RWPE2 (cell line): ENCODE measurements around the gene ADRM1.

Experiments used
- ATAC-seq: fragments of 200-7000 bp; cut with Tn5 transposase; 3 replicates; pipeline ENCODE4 v1.9.1; 2021; ENCODE audit warnings: low read depth
- DNase-seq: peaks from one replicate; pipeline ENCODE4 v3.0.0-alpha.2; 2020; ENCODE audit warnings: low spot score
- H3K27ac ChIP-seq: fragments of 450-650 bp; 2 replicates; pipeline ENCODE4 v1.5.1; 2017; ENCODE audit warnings: mild to moderate bottlenecking; ENCODE audit not compliant: poor library complexity, severe bottlenecking
- H3K27me3 ChIP-seq: fragments of 250-450 bp; sonication (Bioruptor Pico); 2 replicates; pipeline ENCODE4 v1.5.1; 2021; ENCODE audit warnings: mild to moderate bottlenecking, moderate library complexity; ENCODE audit not compliant: insufficient read depth, poor library complexity, severe bottlenecking
- H3K36me3 ChIP-seq: fragments of 250-450 bp; sonication (Bioruptor Pico); 2 replicates; pipeline ENCODE4 v1.5.1; 2020; ENCODE audit warnings: low read depth, mild to moderate bottlenecking, moderate library complexity
- H3K4me1 ChIP-seq: fragments of 250-450 bp; sonication (Bioruptor Pico); 2 replicates; pipeline ENCODE4 v1.5.1; 2021; ENCODE audit warnings: mild to moderate bottlenecking, moderate library complexity; ENCODE audit not compliant: insufficient read depth, poor library complexity, severe bottlenecking
- H3K4me3 ChIP-seq: fragments of 250-450 bp; sonication (Bioruptor Pico); 2 replicates; pipeline ENCODE4 v1.5.1; 2021; ENCODE audit warnings: mild to moderate bottlenecking, moderate library complexity; ENCODE audit not compliant: severe bottlenecking
- H3K9me3 ChIP-seq: fragments of 250-450 bp; sonication (Bioruptor Pico); 2 replicates; pipeline ENCODE4 v1.5.1; 2021; ENCODE audit warnings: mild to moderate bottlenecking, moderate library complexity; ENCODE audit not compliant: severe bottlenecking
- CTCF ChIP-seq: fragments of 450-650 bp; IDR thresholded peaks from one replicate; pipeline ENCODE4 v1.5.1; 2017; ENCODE audit warnings: mild to moderate bottlenecking, moderate library complexity; ENCODE audit not compliant: poor library complexity, severe bottlenecking

ADRM1 gene

GRCh38 chr20:62354811-62355341 lies 52.1 kb downstream of the ADRM1 start:
- no peak for TF ChIP-seq CTCF

GRCh38 chr20:62355516-62355877 lies 52.7 kb downstream of the ADRM1 start:
- Histone ChIP-seq H3K9me3 (no peaks in the 10 kb centered on the region), H3K27me3 (no peaks in the 10 kb centered on the region), H3K36me3 (peaks cover 78% of the 10 kb centered on the region), H3K4me3 (no peak overlapping the region), H3K27ac (peak overlapping the region; percentile 99), H3K4me1 (peaks cover 93% of the 10 kb centered on the region)
- no peak for TF ChIP-seq CTCF
- ATAC-seq (peak; percentile 2; the same call in 1 of the 3 replicates), DNase-seq (no peak)

More at GRCh38 chr20:62354811-62355341, 52.1 kb downstream of the ADRM1 start:
- Histone ChIP-seq H3K4me1 (peaks cover 98% of the 10 kb centered on the region), H3K4me3 (no peak overlapping the region), H3K27ac (peak overlapping the region; percentile 99), H3K36me3 (peaks cover 82% of the 10 kb centered on the region), H3K27me3 (no peaks in the 10 kb centered on the region), H3K9me3 (no peaks in the 10 kb centered on the region)
- DNase-seq: peak; percentile 89
- no peak for ATAC-seq

- Histone ChIP-seq H3K36me3 (peaks cover 77% of the 10 kb centered on the region), H3K27ac (peak overlapping the region; percentile 99), H3K4me3 (no peak overlapping the region), H3K27me3 (no peaks in the 10 kb centered on the region), H3K4me1 (peaks cover 92% of the 10 kb centered on the region), H3K9me3 (no peaks in the 10 kb centered on the region)
- DNase-seq: peak; percentile 90
- no peak for TF ChIP-seq CTCF
- ATAC-seq: no peak
Observed at GRCh38 chr20:62355878-62356588, 53.2 kb downstream of the ADRM1 start.

- no peaks in the 10 kb centered on the region for H3K9me3 ChIP-seq
- peaks cover 77% of the 10 kb centered on the region for H3K36me3 ChIP-seq
- no peaks in the 10 kb centered on the region for H3K27me3 ChIP-seq
- H3K4me1 ChIP-seq: peaks cover 92% of the 10 kb centered on the region
- ATAC-seq (no peak), DNase-seq (no peak)
- TF ChIP-seq CTCF: no peak
- H3K4me3 ChIP-seq: no peak overlapping the region
- H3K27ac ChIP-seq: peak overlapping the region; percentile 99
Observed at GRCh38 chr20:62356589-62357186, 53.9 kb downstream of the ADRM1 start.
